NCI-H187 treated with DMSO at 0.1 percent for 48 hours (cell line): ENCODE results near the gene NOL4L.
"Not testable (repeated sequence)": the region's sequence is repeated elsewhere in the genome, so short reads cannot be mapped to it uniquely, and the experiment has no call there.

ENCODE experiments used
- DNase-seq: peaks from one replicate; lab custom pipeline; 2025; lab: John Stamatoyannopoulos, UW

Gene NOL4L

GRCh38 chr20:32596681-32597252, 11.6 kb upstream of the NOL4L start:
- DNase-seq = no peak

DNA sequence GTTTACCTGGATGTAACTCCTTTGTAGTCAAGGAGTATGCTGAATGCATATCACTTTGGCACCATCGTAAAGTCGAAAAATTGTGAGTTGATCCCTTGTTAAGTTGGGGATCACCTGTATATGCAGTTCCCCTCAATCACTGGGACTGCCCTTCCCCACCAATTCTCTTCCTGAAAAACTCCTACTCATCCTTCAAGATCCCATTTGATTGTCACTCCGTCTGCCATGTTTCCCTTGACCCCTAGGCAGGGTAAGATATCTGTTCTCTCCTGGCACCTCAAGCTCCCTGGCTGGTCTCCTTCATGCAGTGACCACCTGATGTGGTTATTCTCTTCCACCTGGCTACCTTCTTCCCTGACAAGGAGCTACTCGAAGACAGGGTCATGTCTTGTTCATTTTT, 10.0 kb upstream of the NOL4L start:
- no peak for DNase-seq

DNA sequence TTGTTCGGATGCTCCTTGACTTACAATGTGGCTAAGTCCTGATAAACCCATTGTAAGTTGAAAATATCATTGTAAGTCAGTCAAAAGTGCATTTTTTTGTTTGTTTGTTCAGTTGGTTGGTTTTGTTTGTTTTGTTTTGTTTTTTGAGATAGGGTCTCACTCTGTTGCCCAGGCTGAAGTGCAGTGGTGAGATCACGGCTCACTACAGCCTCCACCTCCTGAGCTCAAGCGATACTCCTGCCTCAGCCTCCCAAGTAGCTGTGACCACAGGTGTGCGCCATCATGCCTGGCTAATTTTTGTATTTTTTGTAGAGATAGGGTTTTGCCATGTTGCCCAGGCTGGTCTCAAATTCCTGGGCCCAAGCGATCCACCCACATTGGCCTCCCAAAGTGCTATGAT, 9.5 kb upstream of the NOL4L start:
- not testable (repeated sequence) for DNase-seq

GRCh38 chr20:32594204-32594603, 9.1 kb upstream of the NOL4L start:
- no peak for DNase-seq

- not testable (repeated sequence) for DNase-seq
Observed at GRCh38 chr20:32592616-32593015, 7.5 kb upstream of the NOL4L start.

DNA sequence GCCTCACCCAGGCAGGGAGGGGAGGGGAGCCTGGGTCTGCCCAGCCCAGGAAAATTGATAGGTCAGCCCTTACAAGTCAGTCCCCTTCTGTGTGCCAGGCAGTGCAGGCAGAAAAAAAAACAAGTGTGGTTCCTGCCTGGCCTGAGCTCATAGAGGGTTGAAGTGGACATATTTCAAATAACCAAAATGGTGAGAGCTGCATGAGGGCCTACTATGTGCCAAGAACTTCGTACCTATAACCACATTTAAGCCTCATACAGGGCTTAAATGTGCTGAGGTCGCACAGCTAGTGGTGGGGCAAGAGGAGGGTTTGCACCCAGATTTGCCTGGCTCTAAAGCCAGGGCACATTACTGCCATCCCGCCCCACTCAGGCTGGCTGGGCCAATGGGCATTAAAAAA, 6.9 kb upstream of the NOL4L start:
- no peak for DNase-seq

DNA sequence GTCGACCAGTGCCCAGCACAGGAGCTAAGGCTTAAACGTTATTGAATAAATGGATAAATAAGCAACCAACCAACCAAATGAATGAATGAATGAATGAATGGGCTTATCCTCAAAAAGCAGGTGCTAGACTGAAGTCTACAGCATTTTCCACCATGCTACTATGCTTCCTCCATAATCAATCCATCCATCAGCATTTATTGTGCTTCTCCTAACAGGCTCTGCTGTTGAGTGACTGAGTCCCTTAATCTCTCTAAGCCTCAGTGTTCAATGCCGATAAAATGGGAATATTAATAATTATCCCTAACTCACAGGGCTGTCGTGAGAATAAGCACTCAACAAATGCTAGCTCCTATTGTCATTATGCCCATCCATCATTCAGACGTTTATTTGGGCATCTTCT, 4.6 kb upstream of the NOL4L start:
- DNase-seq = no peak

- DNase-seq = no peak
Observed at GRCh38 chr20:32589256-32589655, 4.1 kb upstream of the NOL4L start.

DNA sequence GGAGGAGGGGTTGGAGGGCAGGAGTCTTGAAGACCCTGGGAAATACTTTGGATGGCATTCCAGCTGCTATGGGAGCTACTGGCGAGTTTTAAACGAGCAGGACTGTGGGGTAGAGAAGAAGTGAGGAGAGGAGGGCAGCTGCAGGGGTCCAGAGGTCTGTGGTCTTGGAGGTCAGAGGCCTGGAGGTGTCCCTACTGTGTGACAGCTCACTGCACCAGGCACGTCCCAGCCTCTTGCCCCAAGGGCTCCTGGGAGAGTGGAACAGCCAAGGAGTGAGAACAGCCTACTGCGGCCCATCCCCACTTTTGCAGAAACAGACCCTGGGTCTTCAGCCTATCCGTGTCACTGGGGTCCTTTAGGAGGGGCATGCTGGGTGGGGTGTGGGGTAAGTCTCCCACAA, 2.9 kb upstream of the NOL4L start:
- DNase-seq = no peak

DNA sequence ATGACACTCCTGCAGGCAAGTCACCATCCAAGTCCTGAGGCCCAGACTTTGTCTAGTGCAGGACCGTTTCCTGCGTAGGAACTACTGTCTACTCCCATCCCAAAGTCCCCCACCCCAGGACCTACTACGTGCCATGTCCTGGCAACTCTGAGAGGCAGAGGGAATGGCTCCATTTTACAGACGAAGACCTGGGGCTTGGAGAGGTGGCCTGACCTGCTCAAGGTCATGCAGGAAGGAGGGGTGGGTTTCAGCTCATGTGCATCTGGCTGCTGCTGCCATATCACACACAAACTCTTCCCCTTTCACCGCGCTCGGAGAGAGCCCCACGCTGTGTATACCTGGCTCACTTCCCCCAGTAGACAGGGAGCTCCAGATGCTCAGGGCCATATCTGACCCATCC, 1.2 kb upstream of the NOL4L start:
- no peak for DNase-seq

- no peak for DNase-seq
Observed at GRCh38 chr20:32585586-32586127, 524 bp upstream of the NOL4L start.

GRCh38 chr20:32583581-32584070, 1.5 kb downstream of the NOL4L start:
- DNase-seq = no peak

GRCh38 chr20:32582659-32583580, 2.2 kb downstream of the NOL4L start:
- DNase-seq = no peak

DNA sequence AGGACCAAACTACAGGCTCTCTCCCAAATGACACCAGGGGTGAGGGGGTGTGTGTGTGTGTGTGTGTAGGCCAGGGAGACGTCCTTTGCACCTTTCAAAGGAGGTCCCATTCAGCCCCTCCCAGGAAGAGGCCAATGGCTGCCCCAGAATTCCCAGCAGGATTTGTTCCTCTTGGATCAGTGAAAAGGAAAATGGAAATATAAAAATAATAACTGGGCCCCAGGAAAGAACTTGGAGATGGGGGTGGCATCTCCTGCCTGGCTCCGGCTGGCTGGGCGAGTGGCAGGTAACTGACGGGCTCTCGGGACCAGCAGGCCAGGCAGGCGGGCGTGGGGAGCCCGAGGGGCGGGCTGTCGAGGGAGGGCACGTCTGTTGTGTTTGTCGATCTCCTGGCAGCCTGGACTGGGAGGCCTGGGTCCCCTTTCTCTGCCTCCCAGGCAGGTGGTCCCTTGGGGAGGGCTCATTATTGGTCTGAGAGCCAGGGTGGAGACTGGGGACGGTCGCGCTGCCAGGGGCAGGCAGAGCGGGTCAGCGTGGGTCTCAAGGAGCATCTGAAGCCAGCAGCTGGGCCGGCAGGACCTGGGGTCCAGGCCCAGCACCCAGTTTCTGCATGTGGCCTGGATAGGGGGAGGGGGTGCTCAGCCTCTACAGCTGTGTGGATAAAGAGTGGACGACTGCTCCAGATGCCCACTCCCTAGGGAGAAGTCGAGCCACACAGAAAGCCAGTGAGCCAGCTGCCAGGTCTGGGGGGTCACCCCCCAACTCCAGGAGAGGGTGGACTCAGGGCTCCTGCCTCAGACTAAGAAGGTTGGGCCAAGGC, 3.1 kb downstream of the NOL4L start:
- DNase-seq = no peak

- no peak for DNase-seq
Observed at GRCh38 chr20:32580970-32581838, 3.9 kb downstream of the NOL4L start.

DNA sequence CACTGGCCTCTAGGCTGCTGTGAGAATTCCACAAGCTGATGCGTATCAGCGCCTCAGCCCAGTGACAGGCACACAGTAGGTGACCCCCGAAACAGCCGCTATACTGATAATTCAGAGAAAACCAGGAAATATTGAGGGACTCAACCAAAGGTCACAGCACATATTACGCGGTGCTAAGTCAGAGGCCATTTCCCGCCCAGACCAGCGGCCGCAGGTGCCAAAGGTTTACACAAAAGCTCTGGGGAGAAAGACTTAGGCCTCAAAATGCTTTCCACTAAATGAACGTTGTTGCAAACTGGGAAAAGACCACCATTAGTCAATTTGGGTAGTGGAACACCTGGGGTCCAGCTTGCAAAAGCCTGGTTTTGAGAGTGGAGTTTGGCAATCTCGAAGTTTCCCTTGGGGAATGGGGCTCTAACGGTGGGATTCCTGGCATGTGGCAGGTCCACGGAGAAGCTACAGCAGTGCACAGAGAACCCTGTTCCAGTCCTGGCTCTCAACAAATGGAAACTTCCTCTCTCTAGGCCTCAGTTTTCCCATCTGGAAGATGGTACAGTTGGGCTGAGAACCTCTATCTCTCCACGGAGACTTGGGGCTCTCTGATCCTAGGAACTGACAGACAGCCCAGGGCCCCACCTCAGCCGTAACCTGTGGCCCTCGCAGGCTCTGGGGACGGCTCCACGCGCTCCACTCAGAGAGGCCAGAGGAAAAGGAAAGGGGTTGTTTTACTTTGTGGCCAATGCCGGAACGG, 4.7 kb downstream of the NOL4L start:
- no peak for DNase-seq

DNA sequence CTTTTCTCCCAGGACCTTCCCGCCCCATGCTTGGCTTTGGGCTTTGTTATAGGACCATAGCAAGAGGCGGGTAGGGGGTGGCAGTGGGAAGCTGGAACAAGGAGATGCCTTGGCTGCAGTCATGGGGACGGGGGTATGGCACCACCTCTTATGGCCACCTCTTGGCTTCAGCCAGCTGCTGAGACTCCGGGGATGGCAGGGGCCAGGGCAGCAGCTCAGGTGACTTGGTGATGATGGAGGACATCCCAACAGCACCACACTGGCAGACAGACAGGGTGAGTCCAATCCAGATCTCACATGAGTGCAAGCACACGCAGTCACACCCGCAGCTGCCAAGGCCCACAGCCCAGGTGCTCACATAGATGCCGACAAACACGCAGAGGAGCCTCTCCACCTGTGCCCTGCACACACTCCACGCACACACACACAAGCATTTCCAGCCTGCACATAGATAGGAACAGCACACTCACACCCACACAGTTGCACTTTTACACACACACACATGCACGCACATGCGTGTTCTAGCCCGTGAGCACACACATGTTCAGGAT, 6.2 kb downstream of the NOL4L start:
- DNase-seq = no peak

- DNase-seq = not testable (repeated sequence)
Observed at GRCh38 chr20:32578062-32578461, 7.1 kb downstream of the NOL4L start.

DNA sequence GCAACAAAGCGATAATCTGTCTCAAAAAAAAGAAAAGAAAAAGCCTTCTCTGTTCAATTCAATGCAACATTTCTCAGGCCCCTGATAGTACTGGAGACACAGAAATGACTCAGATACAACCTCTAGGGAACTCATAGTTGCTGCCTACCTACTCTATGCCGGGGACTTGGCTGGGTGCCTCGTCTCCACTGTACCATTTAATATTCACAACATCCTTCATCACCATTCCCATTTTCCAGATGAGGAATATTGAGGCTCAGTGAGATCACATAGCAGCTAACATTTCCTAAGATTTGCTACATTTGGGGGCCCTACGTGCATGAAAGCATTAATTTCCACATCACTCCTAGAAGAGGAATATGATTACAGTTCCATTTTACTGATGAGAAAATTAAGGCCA, 7.5 kb downstream of the NOL4L start:
- DNase-seq = no peak

DNA sequence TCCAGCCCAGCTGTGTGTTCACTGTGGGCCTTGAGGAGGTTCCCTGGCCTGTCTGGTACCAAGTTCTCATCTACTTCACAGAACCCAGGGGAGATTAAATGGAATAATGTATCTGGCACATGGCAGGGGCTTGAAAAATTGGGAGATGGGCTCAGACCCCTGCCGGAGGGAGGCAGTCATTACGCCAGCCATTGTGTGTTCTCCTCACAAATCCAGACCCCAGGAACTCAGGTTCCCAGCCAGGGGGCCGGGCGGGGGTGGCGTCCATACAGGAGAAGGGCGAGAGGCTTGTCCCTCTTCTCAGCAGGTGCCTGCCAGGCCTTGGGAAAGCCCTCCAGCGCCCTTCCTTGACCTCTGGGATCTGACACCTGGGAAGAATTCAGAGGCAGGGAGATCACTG, 8.1 kb downstream of the NOL4L start:
- no peak for DNase-seq
